GM18517 (cell line): Measurements from ENCODE around the gene ITSN1.

ENCODE experiments used
- ATAC-seq: cut with Tn5 transposase; IDR thresholded peaks from one replicate; pipeline ENCODE4 v1.9.1; 2021; ENCODE audit warnings: mild to moderate bottlenecking, moderate library complexity; ENCODE audit not compliant: unreplicated experiment

Gene ITSN1

DNA sequence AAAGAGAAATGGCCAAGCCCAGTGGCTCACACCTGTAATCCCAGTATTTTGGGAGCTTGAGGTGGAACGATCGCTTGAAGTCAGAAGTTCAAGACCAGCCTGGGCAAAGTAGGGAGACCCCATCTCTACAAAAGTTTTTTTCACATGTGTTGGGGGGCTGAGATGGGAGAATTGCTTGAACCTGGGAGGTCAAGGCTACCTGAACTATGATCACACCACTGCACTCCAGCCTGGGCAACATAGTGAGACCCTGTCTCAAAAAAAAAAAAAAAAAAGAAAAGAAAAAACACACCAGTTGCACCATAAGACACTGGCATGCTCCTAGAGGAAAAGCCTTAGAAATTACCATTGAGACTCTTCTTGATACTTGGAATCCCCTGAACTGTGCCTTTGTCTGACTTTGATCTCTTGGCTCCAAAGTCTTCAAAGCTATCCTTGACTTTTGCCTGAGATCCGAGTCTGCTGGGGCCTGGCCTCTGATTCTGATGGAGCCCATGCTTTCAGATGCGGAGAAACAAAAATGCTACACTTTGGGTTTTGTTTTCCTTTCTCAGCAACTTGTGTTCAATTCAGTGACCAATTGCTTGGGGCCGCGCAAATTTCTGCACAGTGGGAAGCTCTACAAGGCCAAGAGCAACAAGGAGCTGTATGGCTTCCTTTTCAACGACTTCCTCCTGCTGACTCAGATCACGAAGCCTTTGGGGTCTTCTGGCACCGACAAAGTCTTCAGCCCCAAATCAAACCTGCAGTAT is 239.6 kb downstream of the ITSN1 start:
- ATAC-seq: no peak

DNA sequence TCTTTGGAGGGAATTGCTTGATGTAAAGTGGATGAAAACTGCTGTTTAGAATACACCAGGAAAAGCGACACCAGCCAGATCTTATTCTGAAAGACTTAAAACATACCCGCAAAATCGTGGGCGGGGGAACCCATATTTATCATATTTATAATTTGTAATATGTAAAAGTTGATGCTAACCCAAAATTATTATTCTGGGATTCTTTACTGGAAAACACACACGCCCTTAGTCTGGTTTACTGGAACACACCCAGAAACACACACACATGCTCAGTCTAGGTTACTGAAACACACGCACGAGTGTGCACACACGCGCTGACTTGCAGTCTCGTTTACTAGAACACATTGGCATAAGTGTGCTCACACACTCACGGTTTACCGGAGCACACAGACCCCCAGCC is 240.8 kb downstream of the ITSN1 start:
- no peak for ATAC-seq

DNA sequence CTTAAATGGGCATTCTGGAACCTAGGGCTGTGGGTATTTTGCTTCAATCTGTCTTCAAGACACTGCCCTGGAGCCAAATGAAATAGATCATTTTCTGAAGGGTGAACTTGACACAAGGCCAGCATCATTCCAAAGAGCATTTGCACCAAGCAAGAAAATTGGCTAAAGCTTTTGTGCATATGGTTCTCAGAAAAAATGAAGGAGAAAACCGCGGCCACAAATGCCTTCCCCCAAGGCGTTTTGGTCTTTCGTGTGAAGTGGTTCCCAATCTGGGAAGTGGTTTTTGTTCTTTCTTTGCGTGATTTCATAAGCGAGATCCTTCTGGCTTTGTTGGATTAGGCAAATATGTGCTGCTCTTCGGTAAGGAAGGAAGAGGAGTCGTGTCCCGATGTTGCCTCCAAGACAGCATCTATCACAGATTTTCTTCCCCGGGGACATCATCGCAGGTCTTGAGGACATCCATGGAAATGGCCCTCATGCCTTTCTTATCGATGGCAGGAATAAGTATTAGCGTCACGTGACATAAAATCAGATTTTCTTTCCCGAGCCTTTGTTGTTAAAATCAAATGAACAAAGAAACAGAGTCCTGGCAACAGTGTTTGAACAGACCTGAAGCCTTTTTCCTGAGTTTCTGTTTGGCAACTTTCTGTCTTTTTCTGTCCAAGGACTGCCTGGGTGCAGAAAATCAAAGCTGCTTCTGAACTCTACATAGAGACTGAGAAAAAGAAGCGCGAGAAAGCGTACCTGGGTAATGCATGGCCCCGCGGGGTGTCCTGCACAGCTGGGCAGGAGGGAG is 242.3 kb downstream of the ITSN1 start:
- ATAC-seq: no peak

DNA sequence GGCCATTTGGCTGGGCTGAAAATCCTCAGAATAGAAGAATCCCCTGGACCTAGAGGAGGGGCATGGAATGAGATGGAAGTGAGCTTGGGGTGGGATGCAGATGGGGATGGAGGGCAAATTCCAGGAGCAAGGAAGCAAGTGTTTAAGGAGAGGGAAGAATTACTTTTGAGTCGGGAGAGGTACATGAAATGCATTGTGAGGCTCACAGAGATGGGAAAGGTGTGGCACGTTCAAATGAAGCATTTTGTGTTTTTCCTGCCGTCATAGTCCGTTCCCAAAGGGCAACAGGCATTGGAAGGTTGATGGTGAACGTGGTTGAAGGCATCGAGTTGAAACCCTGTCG is 242.8 kb downstream of the ITSN1 start:
- no peak for ATAC-seq

DNA sequence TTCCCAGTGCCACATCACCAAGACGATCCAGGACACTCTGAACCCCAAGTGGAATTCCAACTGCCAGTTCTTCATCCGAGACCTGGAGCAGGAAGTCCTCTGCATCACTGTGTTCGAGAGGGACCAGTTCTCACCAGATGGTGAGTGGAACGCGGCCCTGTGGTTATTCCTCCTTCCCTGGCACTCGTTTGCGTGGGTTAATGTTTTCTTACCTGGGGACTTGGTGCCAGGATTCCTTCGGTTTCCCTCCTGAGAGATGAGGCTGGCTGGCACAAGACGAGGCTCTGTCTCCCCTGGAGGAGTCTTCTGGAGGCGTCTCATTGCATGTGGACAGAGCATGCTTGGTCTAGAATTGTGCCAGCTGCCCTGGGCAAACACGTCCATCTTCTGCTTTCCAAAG is 244.0 kb downstream of the ITSN1 start:
- no peak for ATAC-seq

DNA sequence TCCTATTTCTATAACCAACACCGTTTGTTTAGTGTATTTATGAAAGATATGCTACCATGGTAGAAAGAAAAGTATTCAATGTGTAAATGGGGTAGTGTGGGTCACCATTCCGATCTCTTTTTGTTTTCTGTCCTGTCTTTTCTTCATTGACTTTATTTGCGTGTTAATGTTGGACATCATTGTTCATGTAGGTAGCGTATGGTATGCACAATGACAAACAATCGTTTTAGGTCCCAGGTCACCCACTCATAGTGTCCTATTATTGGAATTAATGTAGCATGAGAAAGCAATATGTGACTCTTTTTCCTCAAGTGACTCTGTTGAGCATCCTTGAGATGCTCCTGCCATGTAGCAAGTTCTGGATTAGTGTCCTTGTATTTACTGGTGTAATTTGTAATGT is 247.9 kb downstream of the ITSN1 start:
- no peak for ATAC-seq

DNA sequence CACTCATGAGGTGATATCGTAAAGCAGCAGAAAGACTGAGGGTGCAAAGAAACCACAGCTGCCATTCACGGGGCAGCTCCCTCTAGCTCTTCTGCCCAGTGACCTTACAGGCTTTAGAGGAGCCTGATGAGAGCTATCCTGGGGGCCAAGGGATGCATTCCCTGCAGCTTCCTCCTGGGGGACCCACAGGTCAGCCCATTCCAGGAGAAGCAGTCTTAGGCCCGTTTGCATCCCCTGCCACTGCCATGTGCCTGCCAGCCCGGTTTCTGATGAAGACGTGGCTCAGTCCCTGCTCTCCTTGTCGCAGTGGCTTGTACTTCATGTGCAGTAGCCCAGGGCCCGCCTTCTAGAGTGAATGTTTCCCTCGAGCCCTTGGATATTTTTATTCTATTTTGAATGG is 250.6 kb downstream of the ITSN1 start:
- no peak for ATAC-seq

DNA sequence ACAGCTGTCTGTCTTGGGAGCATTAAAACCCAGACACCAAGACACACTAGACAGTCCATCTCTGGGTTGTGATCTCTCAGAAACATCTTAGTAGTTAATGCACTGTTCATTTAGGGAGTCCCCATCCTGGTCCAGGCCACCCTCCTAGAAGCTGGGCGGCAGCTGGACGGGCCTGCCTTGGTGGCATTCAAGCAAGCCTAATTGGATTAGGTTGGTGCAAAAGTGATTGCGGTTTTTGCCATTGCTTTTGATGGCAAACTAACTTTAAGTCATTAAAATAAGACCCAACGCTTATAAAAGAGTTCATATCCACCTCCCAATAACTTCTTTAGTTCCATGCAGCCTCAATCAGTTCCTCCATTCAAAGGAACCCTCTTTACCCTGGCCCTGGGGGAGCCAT is 251.6 kb downstream of the ITSN1 start:
- ATAC-seq: no peak

DNA sequence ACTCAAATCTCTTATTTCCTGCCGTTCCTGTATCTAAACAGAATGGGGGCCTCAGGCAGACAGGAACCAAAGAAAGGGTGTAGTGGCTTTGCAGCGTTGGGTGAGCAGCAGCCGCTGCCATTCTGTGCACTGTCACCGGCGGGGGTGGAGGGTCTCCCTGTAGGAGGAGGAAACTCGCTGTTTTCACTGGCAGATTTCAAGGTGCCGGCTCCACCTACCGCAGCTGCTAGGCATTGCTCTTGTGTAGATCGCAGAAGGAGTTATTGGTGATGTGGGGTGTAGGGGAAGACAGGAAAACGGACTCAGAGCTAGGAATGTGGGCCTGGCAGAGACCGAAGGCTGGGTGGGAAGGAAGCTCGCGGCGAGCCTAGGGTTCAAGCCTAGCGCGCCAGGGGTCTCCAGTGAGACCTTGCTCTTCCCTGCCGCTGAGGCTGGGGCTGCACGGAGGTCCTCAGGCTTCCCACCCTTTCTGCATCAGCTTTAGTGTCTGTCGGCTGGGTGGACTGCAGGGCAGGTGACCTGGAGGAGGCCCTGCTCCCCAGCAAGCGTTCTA is 252.5 kb downstream of the ITSN1 start:
- no peak for ATAC-seq

DNA sequence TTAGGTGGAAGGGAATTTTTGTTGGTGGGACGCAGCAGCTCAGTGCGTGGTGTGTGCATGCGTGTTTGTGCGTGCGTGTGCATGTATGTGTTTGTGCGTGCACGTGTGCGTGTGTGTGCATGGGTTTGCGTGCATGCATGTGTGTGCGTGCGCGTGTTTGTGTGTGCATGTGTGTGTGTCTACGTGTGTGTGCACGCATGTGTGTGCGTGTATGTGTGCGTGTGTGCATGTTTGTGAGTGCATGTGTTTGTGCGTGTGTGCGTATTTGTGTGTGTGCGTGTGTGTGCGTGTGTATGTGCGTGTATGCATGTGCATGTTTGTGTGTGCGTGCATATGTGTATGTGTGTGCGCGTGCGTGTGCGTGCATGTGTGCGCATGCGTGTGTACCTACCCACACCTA is 253.1 kb downstream of the ITSN1 start:
- no peak for ATAC-seq

DNA sequence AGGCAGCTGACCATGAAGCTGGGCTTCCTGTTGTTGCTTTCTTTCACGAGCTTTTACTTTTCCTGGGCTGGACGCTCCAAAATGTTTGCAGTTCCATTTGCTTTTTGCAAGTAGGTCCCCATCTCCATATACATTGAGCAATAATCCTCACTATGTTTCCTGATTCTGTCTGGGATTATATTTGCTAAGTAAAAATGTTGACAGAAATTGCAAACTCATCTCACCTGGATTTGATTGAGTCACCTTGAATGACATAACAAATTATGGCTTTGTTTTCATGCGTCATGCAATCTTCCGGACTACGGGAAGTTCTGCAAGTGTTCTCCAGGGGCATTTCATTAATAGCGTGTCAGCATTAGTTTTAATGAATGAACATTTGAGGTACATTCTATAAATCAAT is 254.4 kb downstream of the ITSN1 start:
- no peak for ATAC-seq

DNA sequence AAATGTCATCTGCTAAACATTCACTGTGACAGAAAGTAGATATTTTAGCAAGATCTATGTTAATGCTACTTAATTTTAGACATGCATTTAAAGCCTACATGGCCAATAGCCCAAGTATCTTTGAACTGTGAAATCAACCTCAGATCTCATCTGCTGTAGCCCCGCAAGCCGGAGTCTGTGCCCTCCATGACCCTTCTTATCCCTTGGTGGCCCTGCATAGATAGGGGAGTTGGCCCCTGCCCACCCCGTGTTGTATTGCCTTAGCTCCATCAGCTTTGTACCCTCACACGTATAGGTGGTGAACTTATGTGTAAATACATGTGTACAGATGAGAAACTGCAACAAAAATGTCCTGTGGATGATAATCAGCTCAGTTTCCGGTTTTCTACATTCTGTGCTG is 254.8 kb downstream of the ITSN1 start:
- ATAC-seq: no peak

DNA sequence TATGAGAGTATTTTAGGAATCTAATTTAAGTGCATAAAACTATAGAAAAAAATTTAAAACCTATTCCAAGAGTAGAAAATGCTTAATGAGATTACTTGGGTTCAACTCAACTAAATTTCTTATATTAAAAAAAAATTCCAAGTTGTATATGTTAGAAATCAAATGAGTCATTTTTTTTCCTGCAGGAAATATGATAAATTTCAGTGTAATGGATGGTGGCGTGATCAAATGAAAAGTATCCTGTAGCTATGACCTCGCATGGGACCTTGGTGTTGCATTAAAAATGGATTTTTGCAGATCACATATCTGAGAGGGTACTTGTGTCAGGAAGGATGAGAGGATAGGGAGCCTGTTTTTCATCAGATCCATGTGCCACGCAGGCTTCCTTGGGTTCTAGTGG is 255.4 kb downstream of the ITSN1 start:
- no peak for ATAC-seq

DNA sequence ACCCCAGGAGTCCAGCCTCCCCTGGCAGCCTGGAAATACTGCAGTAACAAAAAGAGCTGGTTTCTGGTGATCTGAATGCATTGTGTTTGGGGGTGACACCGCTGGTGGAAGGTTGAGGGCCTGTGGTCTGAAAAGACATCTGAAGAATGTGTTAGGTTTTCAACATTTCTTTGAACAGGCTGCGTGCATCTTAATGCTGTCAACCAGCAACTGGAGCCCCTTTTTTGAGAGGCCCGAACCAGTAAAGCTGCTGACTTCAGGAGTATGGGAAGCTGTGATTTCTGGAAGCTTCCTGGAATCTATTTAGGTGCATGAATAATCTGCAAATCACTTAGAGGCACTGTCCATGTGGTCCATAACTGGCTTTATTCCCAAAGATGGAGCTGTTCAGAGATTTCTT is 256.3 kb downstream of the ITSN1 start:
- ATAC-seq: no peak

DNA sequence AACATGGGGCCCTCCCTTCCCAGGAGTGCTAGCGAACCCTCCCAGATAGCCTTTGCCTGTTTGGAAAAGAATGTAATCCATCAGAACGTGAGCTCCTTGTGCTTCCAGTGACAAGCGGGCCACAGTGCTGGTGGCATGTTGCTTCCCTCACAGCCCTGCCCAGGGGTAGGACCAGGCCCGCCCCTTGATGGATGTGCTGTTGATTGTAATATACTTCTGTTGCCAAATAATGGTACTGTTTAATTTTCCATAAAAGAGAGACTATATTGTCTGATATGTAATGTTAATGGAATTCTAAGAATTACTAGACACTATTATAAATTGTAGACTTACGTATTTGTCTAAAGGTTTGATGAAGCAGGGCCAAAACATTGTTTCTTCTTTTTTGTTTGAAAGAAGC is 256.9 kb downstream of the ITSN1 start:
- no peak for ATAC-seq

DNA sequence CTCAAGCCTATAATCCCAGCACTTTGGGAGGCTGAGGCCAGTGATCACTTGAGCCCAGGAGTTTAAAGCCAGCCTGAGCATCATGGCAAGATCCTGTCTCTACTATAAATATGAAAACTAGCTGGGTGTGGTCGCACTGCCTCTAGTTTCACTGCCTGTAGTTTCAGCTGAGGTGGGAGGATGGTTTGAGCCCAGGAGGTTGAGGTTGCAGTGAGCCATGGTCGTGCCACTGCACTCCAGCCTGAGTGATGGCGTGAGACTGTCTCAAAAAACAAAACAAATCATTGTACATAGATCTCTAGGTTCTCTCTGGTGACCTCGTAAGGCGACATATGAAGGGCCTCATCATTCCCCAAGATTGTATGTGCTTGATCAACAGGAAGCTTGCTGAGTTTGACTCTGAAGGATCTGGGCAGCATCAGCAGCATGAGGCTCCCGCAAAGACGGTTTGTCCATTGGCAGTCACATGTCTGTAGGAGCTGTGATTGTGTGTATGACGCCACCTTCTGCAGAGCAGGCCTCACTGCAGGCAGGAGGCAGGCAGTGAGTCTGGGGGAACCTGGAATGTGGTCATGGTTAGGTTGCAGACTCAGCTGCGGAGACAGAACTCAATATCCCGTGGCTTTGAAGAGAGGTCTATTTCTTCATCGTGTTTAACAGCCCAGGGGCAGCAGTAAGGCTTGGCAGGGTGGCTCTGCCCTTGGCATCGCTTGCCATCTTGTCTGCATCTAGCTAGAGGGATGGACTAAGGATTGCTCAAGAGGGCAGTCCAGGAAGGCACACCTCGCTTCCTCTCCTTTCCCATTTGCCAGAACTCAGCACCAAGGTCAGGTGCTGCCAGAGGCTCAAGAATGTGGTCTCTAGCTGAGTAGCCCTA is 259.3 kb downstream of the ITSN1 start:
- no peak for ATAC-seq

DNA sequence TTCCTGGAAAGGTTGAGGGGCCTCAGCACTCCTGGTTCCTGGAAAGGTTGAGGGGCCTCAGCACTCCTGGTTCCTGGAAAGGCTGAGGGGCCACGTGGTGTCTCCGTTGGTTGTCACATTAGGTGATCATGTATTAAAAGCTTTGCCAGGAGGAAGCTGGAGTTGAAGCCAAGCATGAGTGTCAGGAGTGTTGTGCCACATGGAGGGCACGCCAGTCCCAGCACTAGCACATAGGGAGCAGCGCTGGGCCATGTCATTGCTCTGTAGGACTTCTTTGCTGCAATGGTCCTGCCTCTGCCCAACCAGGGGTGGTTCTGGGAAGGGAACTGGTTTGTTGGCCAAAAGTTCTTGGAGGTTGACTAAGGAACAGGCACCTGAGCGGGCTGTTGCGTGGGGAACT is 260.0 kb downstream of the ITSN1 start:
- no peak for ATAC-seq

DNA sequence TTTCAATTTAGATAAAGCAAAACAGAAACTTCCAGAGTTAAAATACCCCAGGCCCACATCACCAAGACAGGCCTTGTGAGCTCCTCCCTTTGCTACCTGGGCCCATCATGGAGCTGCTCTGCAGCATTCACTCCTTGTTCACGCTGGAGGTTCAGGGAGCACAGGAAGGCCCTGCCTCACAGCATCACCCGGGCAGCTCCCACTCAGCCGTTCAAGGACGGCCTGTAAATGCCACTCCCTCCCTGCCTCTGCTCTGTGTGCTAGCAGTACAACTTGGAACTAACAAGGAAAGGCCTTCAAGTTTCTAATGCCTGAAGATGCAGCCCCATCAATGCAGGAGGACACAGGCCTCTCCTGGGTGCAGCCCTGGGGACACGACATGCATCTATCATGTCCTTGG is 261.7 kb downstream of the ITSN1 start:
- no peak for ATAC-seq

DNA sequence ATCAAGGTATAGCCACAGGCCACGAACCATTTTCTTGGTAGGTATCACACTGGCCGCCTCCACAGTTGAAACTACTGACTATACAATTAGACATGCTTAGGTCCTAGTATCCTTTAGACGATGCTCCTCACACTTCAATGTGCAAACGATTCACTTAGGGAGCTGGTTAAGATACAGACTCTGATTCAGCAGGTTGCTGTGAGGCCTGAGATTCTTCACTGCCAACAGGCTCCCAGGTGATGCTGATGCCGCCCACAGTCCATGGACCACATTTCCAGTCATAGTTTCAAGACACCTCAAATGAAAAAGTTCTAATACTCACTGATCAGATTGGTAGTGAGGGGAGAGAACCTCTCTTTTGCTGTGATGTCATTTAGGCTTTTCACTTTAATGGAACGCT is 266.5 kb downstream of the ITSN1 start:
- no peak for ATAC-seq

DNA sequence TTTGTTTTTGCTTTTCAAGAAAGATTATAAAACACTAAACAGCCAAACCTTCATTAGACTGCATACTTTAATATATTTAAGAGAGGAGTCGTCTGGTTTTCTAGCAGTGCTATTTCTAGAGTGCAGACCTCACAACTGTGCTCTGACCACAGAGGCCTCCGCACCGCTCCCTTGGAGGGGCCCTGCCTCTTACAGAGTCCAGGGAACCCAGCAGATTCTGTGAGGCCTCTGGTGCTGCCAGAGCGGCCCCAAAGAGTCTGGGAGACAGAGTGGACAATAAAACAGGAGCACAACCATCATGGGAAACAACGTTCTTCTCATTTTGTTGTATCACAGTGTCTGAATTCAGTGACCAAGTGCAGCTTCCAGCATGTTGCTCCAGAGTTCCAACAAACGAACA is 267.5 kb downstream of the ITSN1 start:
- no peak for ATAC-seq

DNA sequence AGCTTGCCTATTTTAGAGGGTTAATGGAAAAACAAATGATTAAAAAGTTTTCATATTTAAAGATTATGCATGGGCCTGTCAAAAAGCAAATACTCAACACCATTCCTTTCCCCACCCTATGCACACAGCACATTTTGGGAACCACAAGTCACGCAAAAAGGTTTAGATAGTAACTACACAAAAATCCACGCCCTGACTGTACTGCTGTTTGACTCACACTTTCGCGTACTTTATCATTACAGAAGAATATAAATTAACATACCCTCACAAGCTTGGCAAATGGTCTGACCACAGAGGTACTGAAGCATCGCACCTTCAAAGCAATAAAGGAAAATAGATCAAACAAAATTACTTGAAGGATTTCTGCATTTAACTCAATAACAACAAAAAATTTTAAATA is 271.9 kb downstream of the ITSN1 start:
- no peak for ATAC-seq
